OCI-LY7 (cell line): ENCODE measurements around the gene ASB13.

Source experiments
- CTCF ChIP-seq: fragments of 200-600 bp; sonication (generic); conservative IDR thresholded peaks from 2 replicates; pipeline ENCODE4 v1.5.1; 2014; ENCODE audit warnings: mild to moderate bottlenecking, antibody characterized with exemption, low read length, moderate library complexity, mixed read lengths
- EZH2phosphoT487 ChIP-seq: fragments of 200-600 bp; sonication (generic); IDR thresholded peaks from 2 replicates; pipeline ENCODE4 v1.6.1; 2018; ENCODE audit warnings: low read depth, borderline replicate concordance, mild to moderate bottlenecking, mixed run types, antibody characterized with exemption, low read length, moderate library complexity, mixed read lengths

- no peak for TF ChIP-seq CTCF
- TF ChIP-seq EZH2phosphoT487, result no peak
These were observed 71.9 kb downstream of the ASB13 start for GRCh38 chr10:5594271-5595049.
